ENCODE measurements around the gene BRICD5.

BRICD5 gene

DNA sequence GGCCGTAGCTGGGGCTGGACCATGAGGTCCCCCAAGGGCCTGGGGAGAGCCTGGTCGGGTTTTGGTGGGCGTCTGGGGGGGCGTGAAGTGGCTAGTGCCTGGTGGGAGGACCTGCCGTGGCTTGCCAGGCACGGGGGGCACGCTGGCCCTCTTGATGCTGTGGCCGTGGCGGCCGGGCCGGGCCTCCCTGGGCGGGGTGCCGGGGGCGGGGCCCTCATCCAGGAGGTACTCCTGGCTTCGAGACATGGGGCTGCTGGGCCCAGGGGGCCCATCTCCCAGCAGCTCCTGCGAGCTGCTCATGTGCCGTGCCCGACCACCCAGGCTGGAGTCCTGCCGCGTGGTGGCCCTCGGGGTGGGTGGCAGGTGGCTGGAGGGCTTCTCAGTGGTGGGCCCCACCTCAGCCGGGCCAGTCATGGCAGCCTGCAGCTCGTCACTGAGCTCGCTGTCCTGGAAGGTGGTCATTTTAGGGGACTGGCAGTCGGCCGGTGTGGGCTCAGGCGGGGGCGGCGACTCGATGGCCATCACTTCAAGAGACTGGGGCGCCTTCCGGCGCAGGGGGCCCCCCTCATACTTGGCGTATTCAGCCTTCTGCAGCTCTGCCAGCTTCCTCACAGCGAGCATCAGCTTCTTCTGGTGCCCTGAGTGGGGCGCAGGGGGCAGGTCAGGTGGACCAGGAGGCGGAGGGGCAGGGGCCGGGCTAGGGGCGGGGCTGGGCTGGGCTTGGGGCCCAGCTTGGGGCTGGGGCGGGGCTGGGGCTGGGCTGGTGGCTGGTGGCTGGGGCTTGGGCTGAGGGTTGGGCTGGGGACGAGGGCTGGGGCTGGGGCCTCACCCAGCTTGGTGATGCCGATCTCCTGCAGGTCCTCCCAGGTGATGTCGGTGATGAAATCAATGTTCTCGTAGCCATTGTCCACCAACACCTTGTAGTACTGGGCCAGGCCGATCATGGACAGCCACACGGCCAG, 29.4 kb downstream of the BRICD5 start:
- no peak for DNase-seq (ENCODE audit: low spot score)

DNA sequence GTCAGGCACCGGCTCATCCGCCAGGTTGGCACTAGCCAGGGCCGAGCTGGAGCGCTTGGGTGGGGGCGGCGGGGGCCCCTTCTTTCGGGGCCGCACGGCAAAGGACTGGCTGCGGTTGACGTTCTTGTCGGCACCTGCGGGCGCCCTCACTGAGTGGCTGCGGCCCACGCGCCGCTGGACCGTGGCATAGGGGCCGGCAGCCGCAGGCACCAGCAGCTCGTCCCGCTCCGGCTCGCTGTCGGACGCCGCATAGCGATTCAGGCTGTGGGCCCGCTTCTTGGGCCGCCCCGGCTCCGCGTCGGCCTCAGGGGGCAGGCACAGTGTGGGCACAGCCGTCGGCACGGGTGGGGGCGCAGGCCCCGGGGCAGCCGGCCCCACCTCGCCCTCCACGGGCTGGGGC, 30.2 kb downstream of the BRICD5 start:
- no peak for DNase-seq (ENCODE audit: low spot score)

DNA sequence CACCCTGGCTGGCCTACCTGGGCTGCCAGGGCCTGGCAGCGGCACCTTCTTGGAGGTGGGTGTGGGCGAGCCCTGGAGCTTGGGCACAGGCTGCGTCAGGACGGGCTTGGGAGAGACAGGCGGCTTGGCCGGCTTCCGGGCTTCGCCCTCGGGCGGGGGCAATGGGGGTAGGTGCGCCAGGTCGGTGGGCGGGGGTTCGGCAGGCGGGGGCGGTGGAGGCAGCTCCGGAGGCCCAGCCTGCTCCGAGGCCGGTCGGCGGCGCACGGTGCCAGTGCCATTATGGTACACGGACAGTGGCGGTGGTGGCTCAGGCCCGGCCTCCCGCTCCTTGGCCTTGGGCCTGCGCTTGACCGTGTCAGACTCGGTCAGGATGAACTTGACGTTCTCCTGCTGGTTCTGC, 31.1 kb downstream of the BRICD5 start:
- no peak for DNase-seq (ENCODE audit: low spot score)

DNA sequence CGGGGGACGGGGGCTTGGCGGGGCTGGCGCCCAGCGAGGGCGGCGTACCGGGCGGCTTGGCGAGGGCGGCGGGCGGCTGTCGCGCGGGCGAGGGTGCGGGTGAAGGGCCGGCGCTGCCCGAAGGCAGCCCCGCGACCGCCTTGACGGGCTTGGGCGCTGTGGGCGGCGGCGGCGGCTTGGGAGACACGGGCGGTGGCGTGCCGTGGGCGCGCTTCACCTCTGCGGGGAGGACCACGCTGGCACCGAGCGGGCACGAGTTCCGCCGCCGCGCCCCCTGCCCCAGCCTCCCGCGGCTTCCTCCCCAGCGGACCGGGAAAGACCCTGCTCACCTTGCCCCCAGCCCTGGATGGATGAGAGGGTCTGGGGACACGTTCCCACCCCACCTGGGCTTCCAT, 31.6 kb downstream of the BRICD5 start:
- no peak for DNase-seq (ENCODE audit: low spot score)

DNA sequence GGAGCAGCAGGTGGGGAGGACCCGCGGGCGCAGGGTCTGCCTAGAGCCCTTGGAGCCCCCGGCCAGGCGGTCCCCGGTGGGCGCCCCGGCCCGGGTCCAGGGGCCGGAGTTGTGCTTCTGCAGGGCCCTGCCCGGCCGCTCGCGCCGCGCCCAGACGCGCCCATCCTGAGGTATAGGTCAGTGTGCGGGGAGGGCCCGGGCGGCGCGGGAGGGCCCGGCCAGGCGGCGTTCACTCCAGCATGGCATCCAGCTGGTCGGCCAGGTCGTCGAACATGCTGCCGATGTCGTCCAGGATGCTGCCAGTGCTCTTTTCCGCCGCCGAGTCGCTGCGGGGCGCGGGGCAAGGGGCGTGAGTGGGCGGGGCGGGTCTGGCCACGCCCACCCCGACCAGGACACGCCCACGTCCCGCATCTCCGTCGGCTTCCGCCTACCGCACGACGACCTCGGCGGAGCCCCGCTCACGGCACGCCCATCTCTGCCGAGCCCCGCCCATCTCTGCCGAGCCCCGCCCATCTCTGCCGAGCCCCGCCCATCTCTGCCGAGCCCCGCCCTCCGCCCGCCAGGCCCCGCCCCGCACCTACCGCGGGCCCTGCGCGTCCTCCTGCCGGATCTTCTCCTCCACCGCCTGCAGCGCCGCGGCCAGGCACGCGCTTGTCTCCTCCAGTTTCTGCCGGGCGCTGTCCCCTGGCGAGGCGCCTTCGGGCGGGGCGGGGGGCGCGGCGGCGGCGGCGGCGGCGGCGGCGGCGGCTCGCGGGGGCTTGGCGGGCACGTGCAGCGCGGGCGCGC, 32.1 kb downstream of the BRICD5 start:
- no peak for DNase-seq (ENCODE audit: low spot score)

DNA sequence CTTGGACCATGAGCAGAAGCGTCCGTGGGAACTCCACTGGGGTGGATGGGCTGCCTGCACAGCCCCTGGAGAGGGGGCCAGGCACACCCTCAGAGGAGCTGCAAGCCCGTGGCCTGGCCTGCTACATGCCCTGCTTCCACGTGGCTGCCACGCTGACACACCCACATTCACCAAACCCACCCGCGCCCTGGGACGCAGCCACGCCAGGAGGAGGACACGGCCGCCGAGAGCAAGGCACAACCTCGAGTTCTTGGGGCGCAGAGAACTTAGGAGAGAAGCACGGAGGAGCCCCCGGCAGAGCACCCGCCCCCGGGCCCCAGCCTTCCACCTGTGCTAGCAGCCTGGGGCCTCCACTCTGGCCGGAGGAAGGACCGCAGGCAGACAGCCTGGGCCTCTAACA, 33.1 kb downstream of the BRICD5 start:
- no peak for DNase-seq (ENCODE audit: low spot score)

DNA sequence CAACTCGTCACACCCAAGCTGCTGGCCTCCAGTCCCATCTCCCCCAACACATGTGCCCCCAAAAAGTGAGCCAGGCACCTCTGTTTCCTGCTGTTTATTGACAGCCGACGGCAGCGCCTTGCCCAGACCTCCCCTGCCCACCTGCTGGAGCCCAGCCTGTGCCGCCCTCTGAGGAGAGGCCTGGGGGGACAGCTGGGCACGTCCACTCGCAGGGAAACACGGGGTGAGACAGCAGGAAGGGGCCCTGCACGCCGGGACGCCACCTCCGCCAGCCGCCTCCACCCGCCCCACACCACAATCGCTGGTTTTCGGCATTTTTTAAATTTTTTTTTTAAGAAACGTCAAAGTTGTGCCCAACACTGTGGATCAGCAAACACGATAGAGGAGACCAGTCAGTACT, 33.6 kb downstream of the BRICD5 start:
- no peak for DNase-seq (ENCODE audit: low spot score)

DNA sequence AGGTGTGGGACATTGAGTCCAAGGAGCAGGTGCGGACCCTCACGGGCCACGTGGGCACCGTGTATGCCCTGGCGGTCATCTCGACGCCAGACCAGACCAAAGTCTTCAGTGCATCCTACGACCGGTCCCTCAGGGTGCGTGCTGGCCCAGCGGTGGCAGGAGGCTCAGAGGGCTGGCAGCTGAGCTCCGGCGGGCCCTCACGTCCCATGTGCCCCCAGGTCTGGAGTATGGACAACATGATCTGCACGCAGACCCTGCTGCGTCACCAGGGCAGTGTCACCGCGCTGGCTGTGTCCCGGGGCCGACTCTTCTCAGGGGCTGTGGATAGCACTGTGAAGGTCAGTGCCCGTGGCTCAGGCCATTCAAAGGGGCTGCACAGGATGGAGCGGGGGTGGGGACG, 34.6 kb downstream of the BRICD5 start:
- DNase-seq (ENCODE audit: low spot score) = no peak

DNA sequence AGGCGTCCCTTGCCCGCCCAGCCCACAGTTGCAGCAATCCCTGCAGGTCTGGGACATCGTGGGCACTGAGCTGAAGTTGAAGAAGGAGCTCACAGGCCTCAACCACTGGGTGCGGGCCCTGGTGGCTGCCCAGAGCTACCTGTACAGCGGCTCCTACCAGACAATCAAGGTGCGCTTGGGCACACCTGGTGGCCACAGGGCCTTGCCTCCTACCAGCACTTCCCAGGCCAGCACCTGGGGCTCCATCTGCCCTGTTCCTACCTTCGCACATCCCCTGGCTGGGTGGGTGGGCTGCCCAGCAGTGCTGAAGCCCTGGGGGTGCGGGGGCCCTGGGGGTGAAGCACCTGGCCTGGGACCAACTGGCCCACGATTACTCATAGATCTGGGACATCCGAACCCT, 35.2 kb downstream of the BRICD5 start:
- no peak for DNase-seq (ENCODE audit: low spot score)

DNA sequence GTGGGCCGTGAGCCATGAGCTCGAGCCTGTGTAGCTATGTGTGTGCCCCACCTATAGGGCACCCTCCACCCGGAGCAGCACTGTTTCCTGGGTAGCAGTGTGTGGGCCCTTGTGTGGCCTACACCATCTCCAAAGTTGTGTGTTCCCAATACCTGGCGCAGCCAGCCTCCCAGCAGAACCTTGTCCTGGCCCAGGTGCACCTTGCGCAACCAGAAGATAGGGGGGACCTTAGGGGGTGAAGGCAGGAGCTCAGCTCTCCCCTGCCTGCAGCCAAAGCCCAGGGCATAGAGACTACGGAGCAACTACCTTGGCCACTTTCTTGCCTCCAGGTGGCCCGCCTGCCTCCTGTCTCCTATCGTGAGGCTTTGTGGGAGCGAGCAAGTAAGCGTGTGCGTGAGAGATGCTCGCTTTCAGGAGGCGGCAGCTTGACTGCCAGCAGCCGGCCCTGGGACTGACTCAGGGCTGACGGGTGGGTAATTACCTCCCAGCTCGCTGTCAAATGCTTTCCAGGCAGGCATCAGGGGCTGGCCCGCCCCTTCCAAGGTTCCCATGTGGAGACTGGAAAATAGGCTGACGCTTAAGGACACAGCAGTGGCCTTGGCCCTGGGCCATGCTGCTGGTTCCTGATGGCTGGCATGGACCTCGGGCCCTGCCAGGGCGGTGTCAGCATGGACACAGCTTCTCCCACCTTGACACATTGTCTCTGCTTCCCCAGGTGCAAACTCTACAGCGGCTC, 36.1 kb downstream of the BRICD5 start:
- no peak for DNase-seq (ENCODE audit: low spot score)

DNA sequence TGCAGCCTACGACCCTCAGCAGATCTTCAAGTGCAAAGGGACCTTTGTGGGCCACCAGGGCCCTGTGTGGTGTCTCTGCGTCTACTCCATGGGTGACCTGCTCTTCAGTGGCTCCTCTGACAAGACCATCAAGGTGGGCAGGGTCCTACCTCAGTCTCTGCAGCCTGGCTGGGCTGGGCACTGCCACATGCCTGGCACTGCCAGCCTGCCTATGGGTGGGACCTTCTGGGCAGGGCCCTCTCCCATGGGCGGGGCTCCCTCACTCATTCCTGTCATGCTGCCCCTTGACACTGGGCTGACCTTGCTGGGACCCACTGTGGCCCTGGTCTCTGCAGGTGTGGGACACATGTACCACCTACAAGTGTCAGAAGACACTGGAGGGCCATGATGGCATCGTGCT, 36.7 kb downstream of the BRICD5 start:
- no peak for DNase-seq (ENCODE audit: low spot score)

DNA sequence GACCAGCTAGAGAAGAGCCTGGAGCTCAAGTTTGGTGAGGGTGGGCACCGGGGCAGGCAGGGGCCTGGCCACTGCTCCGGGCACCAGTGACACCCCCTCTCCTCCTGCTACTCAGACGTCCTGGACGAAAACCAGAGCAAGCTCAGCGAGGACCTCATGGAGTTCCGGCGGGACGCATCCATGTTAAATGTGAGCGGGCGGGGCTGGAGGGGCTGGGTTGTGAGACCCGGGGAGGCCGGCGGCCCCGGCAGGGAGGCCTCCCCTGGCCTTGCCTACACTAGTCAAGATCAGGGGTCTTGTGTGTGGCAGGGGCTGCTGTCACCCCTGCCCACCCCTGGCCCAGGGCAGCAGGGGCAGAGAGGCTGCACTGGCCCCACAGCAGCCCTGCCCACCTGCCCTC, 37.3 kb downstream of the BRICD5 start:
- DNase-seq (ENCODE audit: low spot score) = no peak

DNA sequence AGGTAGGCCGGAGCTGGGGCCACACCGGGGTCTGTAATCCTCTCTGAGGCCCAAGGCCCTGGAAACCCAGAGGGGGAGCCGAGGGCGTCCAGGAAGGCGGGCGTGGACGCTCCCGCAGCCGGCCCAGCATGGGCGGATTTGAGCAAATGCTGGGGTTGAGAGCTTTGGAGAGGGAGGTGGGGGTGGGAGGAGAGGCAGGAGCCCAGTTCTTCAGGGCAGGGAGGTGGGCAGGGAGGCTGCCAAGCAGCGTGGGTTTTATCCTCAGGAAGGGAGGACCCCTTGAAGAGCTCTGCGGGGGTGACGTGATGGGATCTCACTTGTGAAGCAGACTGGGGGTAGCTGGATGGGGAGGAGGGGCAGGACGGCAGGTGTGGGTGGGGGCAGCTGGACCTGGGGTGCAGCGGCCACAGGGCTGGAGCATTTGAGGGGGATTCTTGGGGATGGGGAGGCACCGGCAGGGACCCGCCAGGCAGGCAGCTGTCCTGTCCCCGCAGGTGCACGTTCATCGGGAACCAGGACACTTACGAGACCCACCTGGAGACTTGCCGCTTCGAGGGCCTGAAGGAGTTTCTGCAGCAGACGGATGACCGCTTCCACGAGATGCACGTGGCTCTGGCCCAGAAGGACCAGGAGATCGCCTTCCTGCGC, 37.9 kb downstream of the BRICD5 start:
- DNase-seq (ENCODE audit: low spot score) = no peak

DNA sequence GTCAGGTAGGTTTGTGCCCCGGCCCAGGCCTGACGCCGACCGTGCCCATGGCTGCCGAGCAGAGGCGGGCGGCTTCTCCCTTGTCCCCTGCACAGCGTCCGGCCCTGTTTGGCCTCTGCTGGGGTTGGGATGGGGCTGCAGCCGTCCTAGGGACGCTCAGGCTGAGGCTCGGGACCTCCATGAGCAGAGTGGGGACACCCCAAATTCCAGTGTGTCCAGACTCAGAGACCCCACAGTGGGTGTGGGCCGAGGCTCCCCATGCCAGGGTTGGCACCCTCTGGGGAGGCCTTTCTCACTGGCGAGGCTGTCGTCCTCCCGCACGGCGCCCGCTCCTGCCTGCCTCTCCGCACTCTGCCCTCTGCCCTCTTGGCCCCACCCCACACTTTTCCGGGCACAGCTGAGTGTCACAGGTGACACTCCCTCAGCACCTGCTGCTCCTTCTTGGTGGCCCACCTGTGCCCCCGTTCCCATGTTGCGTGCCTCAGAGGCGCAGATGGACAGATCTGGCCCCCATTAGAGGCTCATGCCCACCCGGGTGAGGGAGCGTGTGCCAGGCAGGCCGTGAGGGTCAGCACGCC, 39.0 kb downstream of the BRICD5 start:
- no peak for DNase-seq (ENCODE audit: low spot score)

DNA sequence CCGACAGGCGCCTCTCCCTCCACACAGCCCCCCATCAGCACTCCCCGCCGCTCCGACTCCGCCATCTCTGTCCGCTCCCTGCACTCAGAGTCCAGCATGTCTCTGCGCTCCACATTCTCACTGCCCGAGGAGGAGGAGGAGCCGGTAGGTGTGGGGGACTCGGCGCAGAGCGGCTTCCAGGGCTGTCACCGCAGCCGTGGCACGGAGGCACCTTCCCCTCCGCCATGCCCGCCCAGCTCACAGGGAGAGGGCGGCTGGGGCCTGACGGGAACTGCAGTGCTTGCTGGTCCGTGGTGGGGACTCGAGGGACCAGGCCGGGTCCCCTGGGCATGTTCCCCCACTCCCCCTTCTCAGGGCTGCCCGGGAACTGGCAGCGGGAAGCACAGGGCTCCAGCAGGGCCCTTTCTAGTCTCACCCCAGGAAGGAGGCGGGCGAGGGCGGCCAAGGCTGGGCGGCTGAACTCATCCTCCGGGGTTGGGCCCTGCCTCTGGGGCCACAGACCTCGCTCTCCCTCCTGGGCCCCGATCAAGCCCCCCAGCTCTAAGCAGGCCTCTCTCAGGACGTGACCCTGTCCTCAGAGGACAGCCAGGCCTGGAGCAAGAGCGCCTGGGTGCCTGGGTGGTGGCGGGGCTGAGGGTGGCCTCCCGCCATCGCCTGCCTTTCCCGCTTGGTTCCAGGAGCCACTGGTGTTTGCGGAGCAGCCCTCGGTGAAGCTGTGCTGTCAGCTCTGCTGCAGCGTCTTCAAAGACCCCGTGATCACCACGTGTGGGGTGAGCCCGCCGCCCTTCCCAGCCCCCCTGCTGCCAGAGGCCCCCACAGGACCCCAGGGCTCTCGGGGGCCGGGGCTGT, 39.9 kb downstream of the BRICD5 start:
- DNase-seq (ENCODE audit: low spot score) = no peak

DNA sequence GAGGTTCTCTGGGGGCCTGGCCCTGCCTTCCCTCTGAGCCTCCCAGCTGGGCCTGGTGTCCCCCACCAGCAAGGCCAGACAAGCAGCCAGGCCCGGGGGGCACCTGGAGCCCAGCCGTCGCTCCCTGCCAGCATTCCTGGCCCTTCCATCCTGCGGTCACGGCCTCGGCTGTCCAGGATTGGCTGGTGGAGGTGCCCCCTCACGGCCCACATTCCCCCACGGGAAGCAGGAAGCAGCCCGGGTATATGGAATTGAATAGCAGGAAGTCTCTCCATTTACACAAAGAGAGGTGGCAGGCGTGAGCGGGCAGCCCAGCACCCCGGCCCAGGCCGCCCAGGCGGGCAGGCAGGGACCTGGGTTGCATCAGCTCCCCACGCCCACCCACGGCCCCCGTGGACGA, 40.6 kb downstream of the BRICD5 start:
- no peak for DNase-seq (ENCODE audit: low spot score)

DNA sequence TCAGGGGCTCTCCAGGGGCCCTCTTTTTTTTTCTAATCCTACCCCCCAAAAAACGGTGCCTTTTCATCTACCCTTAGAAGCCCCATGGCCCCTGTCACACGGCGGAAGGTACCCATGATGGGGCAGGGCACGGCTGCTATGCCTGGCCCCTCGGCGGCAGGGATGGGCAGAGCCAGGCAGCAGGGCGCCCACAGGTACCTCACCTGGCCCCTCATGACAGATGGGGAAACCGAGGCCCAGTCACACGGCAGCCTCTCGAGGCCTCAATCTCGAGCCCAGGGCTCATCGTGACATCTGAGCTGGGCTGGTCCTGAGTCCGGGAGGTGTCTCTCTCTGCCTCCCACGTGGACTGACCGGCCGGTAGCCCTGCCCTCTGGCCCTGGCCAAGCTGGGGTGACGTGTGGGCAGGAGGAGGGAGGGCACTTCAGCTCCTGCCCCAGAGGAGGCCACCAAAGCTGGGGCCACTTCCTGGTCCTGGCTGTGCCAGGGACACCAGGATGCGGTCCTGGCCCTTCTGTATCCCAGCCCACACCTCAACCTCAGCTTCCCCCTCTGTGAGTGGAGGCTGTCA, 43.5 kb downstream of the BRICD5 start:
- DNase-seq (ENCODE audit: low spot score) = no peak

DNA sequence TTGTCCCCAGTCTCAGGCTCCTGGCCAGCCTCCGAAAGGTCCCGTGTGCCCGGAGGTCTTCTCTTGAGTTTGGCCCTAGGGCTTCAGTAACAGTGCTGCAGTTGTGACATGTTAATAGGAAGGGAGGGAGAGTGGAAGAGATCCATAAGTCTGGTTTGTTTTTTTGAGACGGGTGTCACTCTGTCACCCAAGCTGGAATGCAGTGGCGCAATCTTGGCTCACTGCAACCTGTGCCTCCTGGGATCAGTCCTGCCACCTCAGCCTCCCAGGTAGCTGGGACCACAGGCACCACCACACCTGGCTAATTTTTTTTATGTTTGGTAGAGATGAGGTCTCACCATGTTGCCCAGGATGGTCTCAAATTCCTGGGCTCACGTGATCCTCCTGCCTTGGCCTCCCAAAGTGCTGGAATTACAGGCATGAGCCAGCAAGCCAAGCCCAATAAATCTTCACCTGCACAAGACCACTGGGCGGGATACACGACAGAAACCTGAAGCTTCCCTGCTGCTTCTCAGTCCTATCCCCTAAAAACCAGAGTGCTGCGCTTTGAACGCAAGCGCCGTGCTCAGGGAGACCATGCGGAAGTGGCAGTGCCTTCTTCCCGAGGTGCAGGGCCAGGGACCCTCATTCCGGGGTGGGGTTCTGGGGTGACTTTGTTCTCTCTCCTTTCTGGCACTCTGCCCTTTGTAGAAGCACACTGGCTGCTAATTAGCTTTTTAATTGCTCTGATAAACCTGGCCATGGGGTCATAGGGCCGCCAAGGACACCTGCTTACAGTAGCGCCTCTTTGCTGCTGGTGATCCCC, 44.2 kb downstream of the BRICD5 start:
- DNase-seq (ENCODE audit: low spot score) = no peak

DNA sequence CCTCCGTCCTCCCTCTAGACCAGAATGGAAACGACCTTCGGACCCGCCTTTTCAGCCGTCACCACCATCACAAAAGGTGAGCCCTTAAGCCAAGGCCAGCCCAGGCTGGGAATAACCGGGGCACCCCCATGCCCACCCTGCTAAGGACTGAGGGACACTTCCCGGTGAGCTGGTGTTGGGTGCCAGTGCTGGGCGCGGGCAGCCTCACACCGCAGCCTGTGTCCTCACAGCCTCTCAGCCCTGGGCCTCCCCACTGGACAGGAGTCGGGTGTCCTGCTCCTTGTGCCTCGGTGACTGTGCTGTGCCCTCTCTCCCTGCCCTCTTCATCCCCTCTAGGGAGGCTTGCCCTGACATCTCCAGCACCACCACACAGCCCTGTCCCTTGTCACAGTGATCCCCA, 44.8 kb downstream of the BRICD5 start:
- no peak for DNase-seq (ENCODE audit: low spot score)

Data from CD4-positive, alpha-beta T cell treated with Interleukin-2 at 100 ng/mL for 4 hours (primary cell).